ENCODE results near the gene TENM4.

DNA sequence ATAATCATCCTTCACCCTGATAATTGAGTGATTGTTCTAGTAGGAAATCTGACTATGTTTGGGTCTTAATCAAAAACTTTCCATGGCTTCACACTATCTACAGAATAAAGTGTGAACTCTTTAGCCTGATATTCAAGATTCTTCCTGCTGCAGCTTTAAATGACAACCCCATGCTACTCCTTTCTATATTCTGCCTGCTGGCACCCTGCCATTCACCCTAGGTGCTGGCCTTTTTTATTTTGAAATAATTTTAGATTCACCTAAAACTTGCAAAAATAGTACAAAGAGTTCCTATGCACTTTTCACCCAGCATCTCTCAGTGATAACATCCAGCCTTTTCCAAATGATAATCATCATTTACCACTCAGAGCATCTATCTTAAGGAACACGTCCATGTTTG, 502.8 kb downstream of the TENM4 start:
- TF ChIP-seq POLR2AphosphoS5 (IDR thresholded peaks at IDR 0.05; ENCODE audit: low read depth, low read length) (no peak), TAF1 (IDR thresholded peaks at IDR 0.05; ENCODE audit: borderline replicate concordance, insufficient read depth, low read length) (no peak), SIN3A (IDR thresholded peaks at IDR 0.05; ENCODE audit: borderline replicate concordance, insufficient read depth, low read length) (no peak)
- TF ChIP-seq, protein P1, sequence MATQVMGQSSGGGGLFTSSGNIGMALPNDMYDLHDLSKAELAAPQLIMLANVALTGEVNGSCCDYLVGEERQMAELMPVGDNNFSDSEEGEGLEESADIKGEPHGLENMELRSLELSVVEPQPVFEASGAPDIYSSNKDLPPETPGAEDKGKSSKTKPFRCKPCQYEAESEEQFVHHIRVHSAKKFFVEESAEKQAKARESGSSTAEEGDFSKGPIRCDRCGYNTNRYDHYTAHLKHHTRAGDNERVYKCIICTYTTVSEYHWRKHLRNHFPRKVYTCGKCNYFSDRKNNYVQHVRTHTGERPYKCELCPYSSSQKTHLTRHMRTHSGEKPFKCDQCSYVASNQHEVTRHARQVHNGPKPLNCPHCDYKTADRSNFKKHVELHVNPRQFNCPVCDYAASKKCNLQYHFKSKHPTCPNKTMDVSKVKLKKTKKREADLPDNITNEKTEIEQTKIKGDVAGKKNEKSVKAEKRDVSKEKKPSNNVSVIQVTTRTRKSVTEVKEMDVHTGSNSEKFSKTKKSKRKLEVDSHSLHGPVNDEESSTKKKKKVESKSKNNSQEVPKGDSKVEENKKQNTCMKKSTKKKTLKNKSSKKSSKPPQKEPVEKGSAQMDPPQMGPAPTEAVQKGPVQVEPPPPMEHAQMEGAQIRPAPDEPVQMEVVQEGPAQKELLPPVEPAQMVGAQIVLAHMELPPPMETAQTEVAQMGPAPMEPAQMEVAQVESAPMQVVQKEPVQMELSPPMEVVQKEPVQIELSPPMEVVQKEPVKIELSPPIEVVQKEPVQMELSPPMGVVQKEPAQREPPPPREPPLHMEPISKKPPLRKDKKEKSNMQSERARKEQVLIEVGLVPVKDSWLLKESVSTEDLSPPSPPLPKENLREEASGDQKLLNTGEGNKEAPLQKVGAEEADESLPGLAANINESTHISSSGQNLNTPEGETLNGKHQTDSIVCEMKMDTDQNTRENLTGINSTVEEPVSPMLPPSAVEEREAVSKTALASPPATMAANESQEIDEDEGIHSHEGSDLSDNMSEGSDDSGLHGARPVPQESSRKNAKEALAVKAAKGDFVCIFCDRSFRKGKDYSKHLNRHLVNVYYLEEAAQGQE (IDR thresholded peaks at IDR 0.05; ENCODE audit: insufficient read depth in 1 of 2, low read depth in 2 of 2, low read length in 2 of 2): no peak
